Urinary bladder (tissue), 4 donors: ENCODE measurements around the gene ZBTB34. TPM values are rescaled to one million over a fixed set of nuclear protein-coding genes. Genes with fewer than 3 reads are reported as not detected.
"Not testable (repeated sequence)": the region's sequence is repeated elsewhere in the genome, so short reads cannot be mapped to it uniquely, and the experiment has no call there.

Experiments
- DNase-seq: peaks from one replicate; pipeline ENCODE4 v3.0.0-alpha.2; 2015; ENCODE audit errors: extremely low spot score
- H3K27ac ChIP-seq: one replicate; pipeline ENCODE4 v1.5.1; 2013; ENCODE audit warnings: low read depth, mild to moderate bottlenecking, moderate library complexity
- H3K36me3 ChIP-seq: one replicate; pipeline ENCODE4 v1.6.1; 2013; ENCODE audit warnings: mild to moderate bottlenecking, moderate library complexity; ENCODE audit not compliant: insufficient read depth
- H3K4me1 ChIP-seq: one replicate; pipeline ENCODE4 v1.6.1; 2013; ENCODE audit warnings: mild to moderate bottlenecking, moderate library complexity; ENCODE audit not compliant: insufficient read depth
- H3K4me3 ChIP-seq: one replicate; pipeline ENCODE4 v1.5.1; 2013; ENCODE audit warnings: low read depth, low read length
- WGBS: extraction: QIAGEN DNeasy Blood & Tissue Kit; methylation state at CpG from one replicate; pipeline ENCODE4 v1.1.7; 2013; 5-methylcytosine and 5-hydroxymethylcytosine counted together
- polyA plus RNA-seq: library from polyadenylated mRNA; stranded (reverse); fragments of 200-250 nt; gene quantifications from one replicate; pipeline ENCODE4 v1.2.3, GENCODE V29; 2013
- total RNA-seq: library from RNA; depleted of rRNA; stranded (reverse); fragments of >200 nt; gene quantifications from one replicate; pipeline ENCODE4 v1.2.3, GENCODE V29; 2014
- donor health status: healthy with polysubstance abuse.
- donor health status: healthy.

The ZBTB34 gene, protein sequence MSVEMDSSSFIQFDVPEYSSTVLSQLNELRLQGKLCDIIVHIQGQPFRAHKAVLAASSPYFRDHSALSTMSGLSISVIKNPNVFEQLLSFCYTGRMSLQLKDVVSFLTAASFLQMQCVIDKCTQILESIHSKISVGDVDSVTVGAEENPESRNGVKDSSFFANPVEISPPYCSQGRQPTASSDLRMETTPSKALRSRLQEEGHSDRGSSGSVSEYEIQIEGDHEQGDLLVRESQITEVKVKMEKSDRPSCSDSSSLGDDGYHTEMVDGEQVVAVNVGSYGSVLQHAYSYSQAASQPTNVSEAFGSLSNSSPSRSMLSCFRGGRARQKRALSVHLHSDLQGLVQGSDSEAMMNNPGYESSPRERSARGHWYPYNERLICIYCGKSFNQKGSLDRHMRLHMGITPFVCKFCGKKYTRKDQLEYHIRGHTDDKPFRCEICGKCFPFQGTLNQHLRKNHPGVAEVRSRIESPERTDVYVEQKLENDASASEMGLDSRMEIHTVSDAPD
- total RNA-seq: 24.7 TPM
- polyA plus RNA-seq: 4.3 TPM

DNA sequence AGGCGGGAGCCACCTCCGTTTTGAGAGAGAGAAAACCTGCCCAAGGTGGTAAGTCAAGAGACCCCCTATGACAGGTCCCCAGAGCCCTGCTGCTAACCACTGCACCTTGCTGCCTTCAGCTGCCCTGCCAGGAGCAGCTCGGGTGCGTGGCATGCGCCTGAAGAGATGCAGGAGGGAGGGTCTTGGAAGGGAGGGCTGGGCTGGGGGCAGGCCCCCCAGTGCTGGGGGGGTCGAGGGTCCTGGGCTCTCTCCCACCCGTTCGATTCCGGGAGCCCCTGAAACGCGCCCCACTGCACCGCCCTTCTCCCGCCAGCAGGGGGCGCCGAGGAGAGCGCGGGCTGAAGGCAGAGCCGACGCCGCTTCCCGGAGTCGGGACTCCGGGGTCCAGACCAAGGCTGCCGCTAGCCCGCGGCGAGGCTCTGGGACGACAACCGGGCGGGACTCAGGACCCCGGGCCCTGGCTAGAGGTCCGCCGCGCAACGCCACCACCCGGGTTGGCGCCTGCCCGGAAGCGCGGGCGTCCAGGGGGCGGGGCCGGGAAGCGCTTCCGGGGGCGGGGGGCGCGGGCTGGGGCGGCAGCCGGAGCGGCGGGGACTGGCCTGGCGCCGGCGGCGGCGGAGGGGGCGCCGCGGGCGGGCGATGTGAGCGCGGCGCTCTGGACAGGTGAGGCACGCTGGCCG, at the start of gene ZBTB34:
ZBTB34 (plus strand) TSS at position 563 of the 680 bp plus-strand sequence. CDS start 18,761 bp downstream, outside the sequence.
- peak within 1 kb of the TSS; percentile 99 for H3K4me3 ChIP-seq
- under 1% methylated on average over 66 of the region's 67 CpGs for WGBS
- no peaks in the 10 kb centered on the region for H3K36me3 ChIP-seq
- peak within 1 kb of the TSS; percentile 87 for H3K27ac ChIP-seq
- H3K4me1 ChIP-seq: peaks cover 2% of the 10 kb centered on the region
- no peak for DNase-seq

DNA sequence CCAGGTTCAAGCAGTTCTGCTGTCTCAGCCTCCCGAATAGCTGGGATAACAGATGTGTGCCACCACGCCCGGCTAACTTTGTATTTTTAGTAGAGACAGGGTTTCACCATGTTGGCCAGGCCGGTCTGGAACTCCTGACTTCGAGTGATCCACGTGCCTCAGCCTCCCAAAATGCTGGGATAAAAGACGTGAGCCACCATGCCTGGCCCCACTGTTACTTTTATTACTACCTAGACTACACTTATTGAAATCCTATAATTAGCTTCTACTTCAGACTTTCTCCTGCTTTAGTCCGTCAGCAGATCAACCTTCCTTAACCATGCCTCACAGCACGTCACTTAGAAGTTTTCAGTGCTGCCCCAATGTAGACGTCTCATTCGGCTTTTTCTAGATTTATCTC, 47.4 kb upstream of the ZBTB34 start:
- WGBS: 95% methylated on average over 11 of the region's 11 CpGs
- H3K4me1 ChIP-seq: no peaks in the 10 kb centered on the region
- DNase-seq: no peak
- peaks cover 3% of the 10 kb centered on the region for H3K36me3 ChIP-seq
- H3K27ac ChIP-seq: no peak overlapping the region
- no peak overlapping the region for H3K4me3 ChIP-seq

DNA sequence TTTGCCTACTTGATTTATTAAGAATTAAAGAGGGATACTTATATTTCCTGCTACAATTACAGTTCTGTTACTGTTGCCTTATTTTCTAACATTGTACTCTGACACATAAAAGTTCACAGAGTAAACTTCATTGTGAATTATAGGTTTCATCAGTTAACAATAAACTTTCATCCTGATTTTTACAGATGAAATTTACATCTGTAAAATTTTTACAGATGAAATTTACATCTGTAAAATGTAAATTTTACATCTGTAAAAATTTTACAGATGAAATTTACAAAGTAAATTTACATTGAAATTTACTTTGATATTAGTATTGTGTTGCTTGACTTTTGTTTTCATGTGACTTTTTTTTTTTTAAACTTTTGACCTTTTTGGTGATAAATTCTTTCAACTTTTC, 46.3 kb upstream of the ZBTB34 start:
- Histone ChIP-seq H3K4me1 (no peaks in the 10 kb centered on the region), H3K36me3 (peaks cover 6% of the 10 kb centered on the region), H3K27ac (no peak overlapping the region), H3K4me3 (no peak overlapping the region)
- DNase-seq: no peak

DNA sequence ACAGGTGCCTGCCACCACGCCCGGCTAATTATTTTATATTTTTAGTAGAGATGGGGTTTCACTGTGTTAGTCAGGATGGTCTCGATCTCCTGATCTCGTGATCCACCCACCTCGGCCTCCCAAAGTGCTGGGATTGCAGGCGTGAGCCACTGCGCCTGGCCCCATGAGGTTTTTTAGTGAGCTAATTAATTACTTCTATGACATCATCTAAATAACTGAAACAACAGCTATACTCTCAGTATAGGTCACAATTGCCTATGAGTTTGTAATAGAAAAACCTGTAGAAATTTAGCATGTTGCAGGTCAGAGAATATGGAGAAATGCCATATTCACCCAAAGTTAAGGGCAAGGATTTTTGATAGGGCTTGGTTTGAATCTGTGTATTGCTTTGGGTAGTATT, 42.8 kb upstream of the ZBTB34 start:
- H3K27ac ChIP-seq: not testable (repeated sequence)

DNA sequence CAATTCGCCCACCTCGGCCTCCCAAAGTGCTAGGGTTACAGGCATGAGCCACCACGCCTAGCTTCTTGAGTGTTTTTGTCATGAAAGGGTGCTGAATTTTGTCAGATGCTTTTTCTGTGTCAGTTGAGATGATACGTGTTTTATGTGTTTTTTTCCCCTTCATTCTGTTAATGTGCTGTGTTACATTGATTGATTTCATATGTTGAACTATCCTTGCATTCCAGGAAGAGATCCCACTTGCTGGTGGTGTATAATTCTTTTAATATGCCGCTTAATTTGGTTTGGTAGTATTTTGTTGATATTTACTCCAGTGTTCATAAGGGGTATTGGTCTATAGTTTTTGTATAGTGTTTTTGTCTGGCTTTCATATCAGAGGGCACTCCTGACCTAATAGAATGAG, 42.0 kb upstream of the ZBTB34 start:
- WGBS: 97% methylated on average over 5 of the region's 5 CpGs
- DNase-seq: no peak
- no peaks in the 10 kb centered on the region for H3K4me1 ChIP-seq
- peaks cover 4% of the 10 kb centered on the region for H3K36me3 ChIP-seq
- no peak overlapping the region for H3K4me3 ChIP-seq
- no peak overlapping the region for H3K27ac ChIP-seq

More for the DNA sequence above, 42.8 kb upstream of the ZBTB34 start:
- WGBS: 97% methylated on average over 7 of the region's 7 CpGs
- H3K4me3 ChIP-seq, H3K36me3 ChIP-seq, H3K4me1 ChIP-seq, DNase-seq: not testable (repeated sequence)

DNA sequence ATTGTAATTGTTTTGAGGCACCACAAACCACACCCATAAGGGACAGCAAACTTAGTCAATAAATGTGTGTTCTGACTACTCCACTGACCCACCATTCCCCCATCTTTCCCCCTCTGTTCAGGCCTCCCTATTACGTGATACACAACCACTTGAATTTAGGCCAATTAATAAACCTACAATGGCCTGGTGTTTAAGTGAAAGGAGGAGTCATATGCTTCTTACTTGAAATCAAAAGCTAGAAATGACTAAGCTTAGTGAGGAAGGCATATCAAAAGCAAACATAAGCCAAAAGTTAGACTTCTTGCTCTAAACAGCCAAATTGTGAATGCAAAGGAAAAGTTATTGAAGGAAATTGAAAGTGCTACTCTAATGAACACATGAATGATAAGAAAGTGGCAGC, 41.0 kb upstream of the ZBTB34 start:
- Histone ChIP-seq H3K36me3 (peaks cover 4% of the 10 kb centered on the region), H3K27ac (no peak overlapping the region), H3K4me3 (no peak overlapping the region), H3K4me1 (no peaks in the 10 kb centered on the region)
- DNase-seq: no peak
- WGBS: 98% methylated on average over 1 of the region's 1 CpG

DNA sequence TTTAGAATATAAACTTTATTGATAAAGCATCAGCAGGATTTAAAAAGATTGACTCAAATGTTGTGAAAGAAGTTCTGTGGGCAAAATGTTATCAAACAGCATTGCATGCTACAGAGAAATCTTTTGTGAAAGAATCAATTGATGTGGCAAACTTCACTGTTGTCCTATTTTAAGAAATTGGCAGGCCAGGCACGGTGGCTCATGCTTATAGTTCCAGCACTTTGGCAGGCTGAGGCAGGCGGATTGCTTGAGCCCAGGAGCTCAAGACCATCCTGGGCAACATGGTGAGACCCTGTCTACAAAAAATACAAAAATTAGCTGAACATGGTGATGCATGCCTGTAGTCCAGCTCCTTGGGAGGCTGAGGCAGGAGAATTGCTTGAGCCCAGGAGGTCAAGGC, 38.2 kb upstream of the ZBTB34 start:
- no peaks in the 10 kb centered on the region for H3K4me1 ChIP-seq
- DNase-seq: no peak
- WGBS: 71% methylated on average over 2 of the region's 2 CpGs
- peaks cover 4% of the 10 kb centered on the region for H3K36me3 ChIP-seq
- no peak overlapping the region for H3K27ac ChIP-seq
- no peak overlapping the region for H3K4me3 ChIP-seq

DNA sequence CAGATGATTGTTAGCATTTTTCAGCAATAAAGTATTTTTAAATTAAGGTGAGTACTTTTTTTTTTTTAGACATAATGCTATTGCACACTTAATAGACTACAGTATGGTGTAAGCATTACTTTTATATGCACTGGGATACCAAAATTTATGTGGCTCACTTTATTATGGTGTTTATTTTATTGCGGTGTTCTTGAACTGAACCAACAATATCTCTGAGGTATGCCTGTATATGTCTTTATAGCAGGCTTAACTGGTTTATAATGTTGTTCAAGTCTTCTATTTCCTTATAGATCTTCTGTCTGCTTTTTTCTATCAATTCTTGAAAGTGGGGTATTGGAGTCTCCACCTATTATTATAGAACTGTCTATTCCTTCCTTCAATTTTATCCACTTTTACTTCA, 37.6 kb upstream of the ZBTB34 start:
- no peaks in the 10 kb centered on the region for H3K4me1 ChIP-seq
- no peak overlapping the region for H3K4me3 ChIP-seq
- H3K36me3 ChIP-seq: peaks cover 4% of the 10 kb centered on the region
- 86% methylated on average over 1 of the region's 1 CpG for WGBS
- H3K27ac ChIP-seq: no peak overlapping the region
- no peak for DNase-seq

DNA sequence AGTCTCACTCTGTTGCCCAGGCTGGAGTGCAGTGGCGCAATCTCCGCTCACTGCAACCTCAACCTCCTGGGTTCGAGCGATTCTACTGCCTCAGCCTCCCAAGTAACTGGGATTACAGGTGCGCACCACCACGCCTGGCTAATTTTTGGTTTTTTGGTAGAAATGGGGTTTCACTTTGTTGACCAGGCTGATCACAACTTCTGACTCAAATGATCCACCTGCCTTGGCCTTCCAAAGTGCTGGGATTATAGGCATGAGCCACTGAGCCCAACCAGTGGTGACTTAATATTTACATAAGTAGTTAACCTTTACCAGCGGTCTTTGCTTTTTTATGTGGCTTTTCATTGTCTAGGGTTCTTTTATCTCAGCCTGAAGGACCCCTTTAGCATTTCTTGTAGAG, 36.4 kb upstream of the ZBTB34 start:
- DNase-seq, H3K36me3 ChIP-seq, H3K4me1 ChIP-seq, H3K4me3 ChIP-seq, H3K27ac ChIP-seq: not testable (repeated sequence)
- WGBS: 96% methylated on average over 7 of the region's 7 CpGs

DNA sequence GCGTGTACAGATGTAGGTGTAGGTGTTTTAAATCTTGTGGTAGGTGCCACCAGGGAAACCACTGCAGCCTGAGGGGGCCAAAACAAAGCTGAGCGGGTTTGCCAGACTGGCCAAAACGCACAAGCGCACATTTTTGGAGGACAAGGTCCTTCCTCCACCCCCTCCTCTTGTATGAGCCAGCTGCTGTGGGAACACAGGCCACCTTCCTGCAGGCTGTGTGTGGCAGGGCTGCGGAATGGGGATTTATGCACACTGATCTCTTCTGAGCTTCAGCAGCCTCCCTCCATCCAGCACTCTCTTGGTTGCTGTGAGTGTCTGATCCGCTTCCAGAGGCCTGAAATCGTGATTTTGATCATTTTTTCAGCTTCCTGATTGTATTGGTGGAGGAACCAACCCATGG, 33.2 kb upstream of the ZBTB34 start:
- Histone ChIP-seq H3K27ac (no peak overlapping the region), H3K4me1 (no peaks in the 10 kb centered on the region), H3K36me3 (no peaks in the 10 kb centered on the region), H3K4me3 (no peak overlapping the region)
- DNase-seq: no peak
- WGBS: 93% methylated on average over 7 of the region's 7 CpGs

DNA sequence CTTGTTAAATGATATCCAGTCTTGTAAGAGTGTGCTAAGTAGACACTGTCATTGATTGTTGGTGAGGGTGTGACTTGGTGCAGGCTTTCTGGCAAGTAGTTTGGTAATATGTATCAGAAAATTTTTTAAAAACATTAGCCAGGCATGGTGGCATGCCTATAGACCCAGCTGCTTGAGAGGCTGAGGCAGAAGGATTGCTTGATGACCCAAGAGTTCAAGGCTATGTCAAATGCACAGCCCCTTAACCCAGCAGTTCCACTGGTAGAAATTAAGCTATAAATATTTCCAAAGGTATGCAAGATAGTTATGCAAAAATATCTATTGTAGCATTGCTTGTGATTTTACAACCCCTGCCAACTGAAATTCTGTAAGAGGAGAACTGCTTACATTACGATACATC, 31.4 kb upstream of the ZBTB34 start:
- 92% methylated on average over 1 of the region's 1 CpG for WGBS
- no peaks in the 10 kb centered on the region for H3K4me1 ChIP-seq
- no peak overlapping the region for H3K27ac ChIP-seq
- no peaks in the 10 kb centered on the region for H3K36me3 ChIP-seq
- DNase-seq: no peak
- H3K4me3 ChIP-seq: no peak overlapping the region

DNA sequence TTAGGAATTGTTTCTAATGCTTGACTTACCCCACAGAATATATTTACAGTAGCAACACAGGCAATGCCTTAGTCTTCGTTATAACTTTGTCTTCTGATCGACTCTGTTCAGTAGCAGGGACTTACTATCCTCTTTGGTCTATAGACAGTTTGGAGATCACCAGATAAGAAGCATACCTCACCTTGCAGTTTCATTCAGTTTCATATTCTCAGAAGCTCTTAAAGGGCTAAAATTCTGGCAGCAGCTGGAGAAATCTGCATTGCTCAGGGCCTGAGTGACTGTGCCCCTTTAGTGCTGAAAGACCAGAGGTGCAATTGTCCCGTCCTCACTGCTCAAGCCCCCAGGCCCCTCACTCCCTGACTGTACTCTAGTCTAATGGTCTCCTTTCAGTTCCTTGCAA, 29.6 kb upstream of the ZBTB34 start:
- 89% methylated on average over 3 of the region's 3 CpGs for WGBS
- H3K4me1 ChIP-seq: no peaks in the 10 kb centered on the region
- no peak overlapping the region for H3K4me3 ChIP-seq
- H3K27ac ChIP-seq: no peak overlapping the region
- no peak for DNase-seq
- no peaks in the 10 kb centered on the region for H3K36me3 ChIP-seq

DNA sequence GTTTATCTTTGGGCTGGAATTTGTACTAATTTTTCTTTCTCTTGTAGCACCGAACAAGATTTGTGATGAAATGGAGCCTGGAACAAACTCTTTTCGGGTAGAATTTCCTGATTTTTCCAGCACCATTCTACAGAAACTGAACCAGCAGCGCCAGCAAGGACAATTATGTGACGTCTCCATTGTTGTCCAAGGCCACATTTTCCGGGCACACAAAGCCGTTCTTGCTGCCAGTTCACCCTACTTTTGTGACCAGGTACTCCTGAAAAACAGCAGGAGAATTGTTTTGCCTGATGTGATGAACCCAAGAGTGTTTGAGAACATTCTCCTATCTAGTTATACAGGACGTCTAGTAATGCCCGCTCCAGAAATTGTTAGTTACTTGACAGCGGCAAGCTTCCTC, 28.0 kb upstream of the ZBTB34 start:
- Histone ChIP-seq H3K36me3 (no peaks in the 10 kb centered on the region), H3K27ac (no peak overlapping the region), H3K4me3 (no peak overlapping the region), H3K4me1 (no peaks in the 10 kb centered on the region)
- DNase-seq: no peak
- WGBS: 95% methylated on average over 9 of the region's 9 CpGs

DNA sequence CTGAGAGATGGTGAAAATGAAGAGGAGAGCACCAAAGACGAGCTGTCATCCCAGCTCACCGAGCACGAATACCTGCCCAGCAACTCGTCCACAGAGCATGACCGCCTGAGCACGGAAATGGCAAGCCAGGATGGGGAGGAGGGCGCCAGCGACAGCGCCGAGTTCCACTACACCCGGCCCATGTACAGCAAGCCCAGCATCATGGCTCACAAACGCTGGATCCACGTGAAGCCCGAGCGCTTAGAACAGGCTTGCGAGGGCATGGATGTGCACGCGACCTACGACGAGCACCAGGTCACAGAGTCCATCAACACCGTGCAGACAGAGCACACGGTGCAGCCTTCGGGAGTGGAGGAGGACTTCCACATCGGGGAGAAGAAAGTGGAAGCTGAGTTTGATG, 27.4 kb upstream of the ZBTB34 start:
- 95% methylated on average over 24 of the region's 24 CpGs for WGBS
- no peaks in the 10 kb centered on the region for H3K36me3 ChIP-seq
- DNase-seq: no peak
- no peaks in the 10 kb centered on the region for H3K4me1 ChIP-seq
- no peak overlapping the region for H3K4me3 ChIP-seq
- no peak overlapping the region for H3K27ac ChIP-seq
